Stimulated activated naive CD8-positive, alpha-beta T cell treated with anti-CD3 and anti-CD28 coated beads, Interleukin-15, amount 100 ng/mL, for 72 hours (primary cell): ENCODE data around the gene PNPLA6.
A peak's percentile ranks its signal among the peaks of the same experiment; 100 is the strongest.

ENCODE experiments used
- ATAC-seq: fragments of 150-1000 bp; cut with Tn5 transposase; 2 replicates; pipeline ENCODE4 v1.10.0; 2021; ENCODE audit warnings: mild to moderate bottlenecking, moderate library complexity
- DNase-seq, 2 donors: peaks; one replicate each; pipeline ENCODE4 v3.0.0; 2021 to 2022
- H3K27ac Mint-ChIP-seq, 2 donors: one replicate each; pipeline ENCODE4 v1.8.0; 2022; ENCODE audit warnings: mild to moderate bottlenecking in 2 of 2, mixed read lengths in 2 of 2, moderate library complexity in 2 of 2
- H3K27me3 Mint-ChIP-seq: one replicate; pipeline ENCODE4 v1.8.0; 2022; ENCODE audit warnings: mixed read lengths
- H3K4me1 Mint-ChIP-seq: one replicate; pipeline ENCODE4 v1.8.0; 2022; ENCODE audit warnings: mild to moderate bottlenecking, mixed read lengths
- H3K4me3 Mint-ChIP-seq, 2 donors: one replicate each; pipeline ENCODE4 v1.8.0; 2022; ENCODE audit warnings: mild to moderate bottlenecking in 2 of 2, mixed read lengths in 2 of 2, moderate library complexity in 1 of 2
- H3K9me3 Mint-ChIP-seq, 2 donors: one replicate each; pipeline ENCODE4 v1.8.0; 2022; ENCODE audit warnings: mixed read lengths in 2 of 2

PNPLA6 gene

GRCh38 chr19:7535047-7535997 is at the start of gene PNPLA6:
TSS of gene PNPLA6 (plus strand) at chr19:7535717. CDS start at chr19:7535789, 72 bp downstream.
- DNase-seq (peak; percentile 93 to 94), ATAC-seq (peak; percentile 84)
- H3K9me3 Mint-ChIP-seq: no peaks in the 10 kb centered on the region
- peaks cover 38% of the 10 kb centered on the region for H3K4me1 Mint-ChIP-seq
- peak within 1 kb of the TSS; percentile 94 to 97 for H3K27ac Mint-ChIP-seq
- H3K27me3 Mint-ChIP-seq: no peaks in the 10 kb centered on the region
- H3K4me3 Mint-ChIP-seq: peak within 1 kb of the TSS; percentile 97 to 98

- no peak for DNase-seq
- ATAC-seq: no peak
- no peaks in the 10 kb centered on the region for H3K9me3 Mint-ChIP-seq
- H3K4me3 Mint-ChIP-seq: no peak overlapping the region
- peak overlapping the region in 1 of 2 donors; percentile 66 for H3K27ac Mint-ChIP-seq
- H3K4me1 Mint-ChIP-seq: peaks cover 26% of the 10 kb centered on the region
- H3K27me3 Mint-ChIP-seq: peaks cover 11% of the 10 kb centered on the region
These were observed 48.6 kb upstream of the PNPLA6 start for GRCh38 chr19:7486923-7487322.

- Mint-ChIP-seq H3K27ac (peak within 1 kb of the TSS; percentile 81 to 91), H3K4me3 (peak within 1 kb of the TSS; percentile 84 to 86), H3K27me3 (peaks cover under 1% of the 10 kb centered on the region), H3K9me3 (no peaks in the 10 kb centered on the region), H3K4me1 (peaks cover 32% of the 10 kb centered on the region)
- DNase-seq (peak; percentile 89), ATAC-seq (peak; percentile 84)
These were observed 46.7 kb upstream of the PNPLA6 start, which contains the start of gene PEX11G for GRCh38 chr19:7488736-7489353. TSS of gene PEX11G (minus strand) at chr19:7489035. CDS start at chr19:7489010, 25 bp downstream.

- peak overlapping the region; percentile 40 to 84 for H3K4me3 Mint-ChIP-seq
- no peaks in the 10 kb centered on the region for H3K9me3 Mint-ChIP-seq
- no peak for DNase-seq
- H3K27ac Mint-ChIP-seq: peak overlapping the region; percentile 50 to 81
- no peak for ATAC-seq
- H3K4me1 Mint-ChIP-seq: peaks cover 32% of the 10 kb centered on the region
- no peaks in the 10 kb centered on the region for H3K27me3 Mint-ChIP-seq
These were observed 45.9 kb upstream of the PNPLA6 start for GRCh38 chr19:7489609-7490044.

GRCh38 chr19:7492142-7492541 is 43.4 kb upstream of the PNPLA6 start:
- peak overlapping the region in 1 of 2 donors; percentile 93 for H3K27ac Mint-ChIP-seq
- peaks cover 17% of the 10 kb centered on the region for H3K27me3 Mint-ChIP-seq
- peaks cover 32% of the 10 kb centered on the region for H3K4me1 Mint-ChIP-seq
- ATAC-seq (peak; percentile 86), DNase-seq (peak in 1 of 2 donors; percentile 81)
- no peak overlapping the region for H3K4me3 Mint-ChIP-seq
- no peaks in the 10 kb centered on the region for H3K9me3 Mint-ChIP-seq

- peak overlapping the region in 1 of 2 donors; percentile 93 for H3K27ac Mint-ChIP-seq
- DNase-seq (no peak), ATAC-seq (no peak)
- peaks cover 21% of the 10 kb centered on the region for H3K27me3 Mint-ChIP-seq
- no peaks in the 10 kb centered on the region for H3K9me3 Mint-ChIP-seq
- peak overlapping the region; percentile 11 to 51 for H3K4me3 Mint-ChIP-seq
- H3K4me1 Mint-ChIP-seq: peaks cover 32% of the 10 kb centered on the region
These were observed 43.0 kb upstream of the PNPLA6 start for GRCh38 chr19:7492558-7492957.

GRCh38 chr19:7494416-7495098 is 41.0 kb upstream of the PNPLA6 start:
- DNase-seq: no peak
- Mint-ChIP-seq H3K4me1 (peaks cover 28% of the 10 kb centered on the region), H3K27ac (peak overlapping the region in 1 of 2 donors; percentile 44)

GRCh38 chr19:7497292-7497691 is 38.2 kb upstream of the PNPLA6 start:
- Mint-ChIP-seq H3K27ac (no peak overlapping the region), H3K9me3 (no peaks in the 10 kb centered on the region), H3K4me3 (no peak overlapping the region), H3K4me1 (peaks cover 21% of the 10 kb centered on the region), H3K27me3 (peaks cover 65% of the 10 kb centered on the region)
- DNase-seq: no peak
- peak; percentile 56 for ATAC-seq

More at GRCh38 chr19:7494416-7495098, 41.0 kb upstream of the PNPLA6 start:
- Mint-ChIP-seq H3K27me3 (peaks cover 38% of the 10 kb centered on the region), H3K4me3 (no peak overlapping the region), H3K9me3 (no peaks in the 10 kb centered on the region)
- ATAC-seq: no peak

GRCh38 chr19:7500811-7501450 is 34.6 kb upstream of the PNPLA6 start:
- H3K4me3 Mint-ChIP-seq: peak overlapping the region; percentile 71 to 80
- H3K27ac Mint-ChIP-seq: no peak overlapping the region
- DNase-seq (peak; percentile 38 to 66), ATAC-seq (peak; percentile 80)
- H3K27me3 Mint-ChIP-seq: peaks cover 85% of the 10 kb centered on the region
- H3K4me1 Mint-ChIP-seq: peaks cover 17% of the 10 kb centered on the region
- H3K9me3 Mint-ChIP-seq: no peaks in the 10 kb centered on the region

GRCh38 chr19:7502552-7502951 is 33.0 kb upstream of the PNPLA6 start:
- peaks cover 86% of the 10 kb centered on the region for H3K27me3 Mint-ChIP-seq
- H3K9me3 Mint-ChIP-seq: no peaks in the 10 kb centered on the region
- H3K4me3 Mint-ChIP-seq: no peak overlapping the region
- ATAC-seq (no peak), DNase-seq (no peak)
- no peak overlapping the region for H3K27ac Mint-ChIP-seq
- peaks cover 28% of the 10 kb centered on the region for H3K4me1 Mint-ChIP-seq

GRCh38 chr19:7504684-7505083 is 30.8 kb upstream of the PNPLA6 start:
- Mint-ChIP-seq H3K27me3 (peaks cover 79% of the 10 kb centered on the region), H3K27ac (no peak overlapping the region), H3K4me1 (peaks cover 28% of the 10 kb centered on the region), H3K9me3 (no peaks in the 10 kb centered on the region), H3K4me3 (no peak overlapping the region)
- DNase-seq (no peak), ATAC-seq (no peak)

GRCh38 chr19:7505288-7505681 is 30.2 kb upstream of the PNPLA6 start:
- no peak for ATAC-seq

GRCh38 chr19:7505682-7506384 is 29.7 kb upstream of the PNPLA6 start:
- peaks cover 28% of the 10 kb centered on the region for H3K4me1 Mint-ChIP-seq
- H3K27ac Mint-ChIP-seq: no peak overlapping the region
- ATAC-seq: peak; percentile 37
- no peaks in the 10 kb centered on the region for H3K9me3 Mint-ChIP-seq
- peak in 1 of 2 donors; percentile 33 for DNase-seq
- peak overlapping the region; percentile 65 to 81 for H3K4me3 Mint-ChIP-seq
- peaks cover 68% of the 10 kb centered on the region for H3K27me3 Mint-ChIP-seq

More at GRCh38 chr19:7505288-7505681, 30.2 kb upstream of the PNPLA6 start:
- Mint-ChIP-seq H3K4me1 (peaks cover 28% of the 10 kb centered on the region), H3K4me3 (peak overlapping the region; percentile 53 to 59), H3K27me3 (peaks cover 73% of the 10 kb centered on the region), H3K9me3 (no peaks in the 10 kb centered on the region), H3K27ac (no peak overlapping the region)
- DNase-seq: no peak
